ENCODE measurements around the gene SLC25A23. TPM values are rescaled to one million over a fixed set of nuclear protein-coding genes. Genes with fewer than 3 reads are reported as not detected.

Gene SLC25A23
- total RNA-seq, 1 donor from 2014 or later: 36.9 TPM

DNA sequence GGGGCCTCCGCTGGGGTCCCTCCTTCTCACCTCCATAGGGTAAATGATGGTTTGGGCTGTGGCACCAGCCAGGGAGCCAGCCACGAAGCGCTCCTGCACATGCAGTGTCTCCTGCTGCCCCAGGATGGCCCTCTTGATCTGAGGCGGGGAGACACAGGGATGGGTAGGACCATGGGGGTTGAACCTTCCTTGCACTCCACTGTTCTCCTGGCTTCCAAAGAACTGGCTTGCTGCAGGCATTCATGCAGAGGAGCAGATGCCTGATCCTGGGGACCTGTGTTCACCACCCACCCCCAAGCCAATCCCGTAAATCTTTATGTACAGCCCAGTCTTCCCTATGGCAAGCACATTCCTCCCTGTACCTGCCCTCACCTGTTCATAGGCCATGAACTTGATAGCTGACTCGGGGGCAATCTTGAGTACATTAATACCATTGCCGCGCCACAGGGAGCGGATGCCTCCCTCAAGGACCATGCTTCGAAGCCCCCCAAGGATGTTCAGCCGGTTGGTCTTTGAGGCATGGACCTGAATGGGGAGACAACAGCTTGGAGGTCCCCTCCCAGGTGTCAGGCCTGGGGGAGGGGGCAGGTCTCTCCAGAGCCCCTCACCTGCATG lies 5.5 kb downstream of the SLC25A23 start:
- no peak overlapping the region for H3K4me3 ChIP-seq (ENCODE audit: low read depth, low read length)
- TF ChIP-seq, protein P1, sequence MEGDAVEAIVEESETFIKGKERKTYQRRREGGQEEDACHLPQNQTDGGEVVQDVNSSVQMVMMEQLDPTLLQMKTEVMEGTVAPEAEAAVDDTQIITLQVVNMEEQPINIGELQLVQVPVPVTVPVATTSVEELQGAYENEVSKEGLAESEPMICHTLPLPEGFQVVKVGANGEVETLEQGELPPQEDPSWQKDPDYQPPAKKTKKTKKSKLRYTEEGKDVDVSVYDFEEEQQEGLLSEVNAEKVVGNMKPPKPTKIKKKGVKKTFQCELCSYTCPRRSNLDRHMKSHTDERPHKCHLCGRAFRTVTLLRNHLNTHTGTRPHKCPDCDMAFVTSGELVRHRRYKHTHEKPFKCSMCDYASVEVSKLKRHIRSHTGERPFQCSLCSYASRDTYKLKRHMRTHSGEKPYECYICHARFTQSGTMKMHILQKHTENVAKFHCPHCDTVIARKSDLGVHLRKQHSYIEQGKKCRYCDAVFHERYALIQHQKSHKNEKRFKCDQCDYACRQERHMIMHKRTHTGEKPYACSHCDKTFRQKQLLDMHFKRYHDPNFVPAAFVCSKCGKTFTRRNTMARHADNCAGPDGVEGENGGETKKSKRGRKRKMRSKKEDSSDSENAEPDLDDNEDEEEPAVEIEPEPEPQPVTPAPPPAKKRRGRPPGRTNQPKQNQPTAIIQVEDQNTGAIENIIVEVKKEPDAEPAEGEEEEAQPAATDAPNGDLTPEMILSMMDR (IDR thresholded peaks at IDR 0.05; ENCODE audit: insufficient read depth, low read length, severe bottlenecking): no peak
- no peak for DNase-seq (ENCODE audit: low read depth)
- FAIRE-seq: no peak
- peaks cover 1% of the 10 kb centered on the region for H3K36me3 ChIP-seq (ENCODE audit: control insufficient read depth, insufficient read depth, low read length)
- no peaks in the 10 kb centered on the region for H3K27me3 ChIP-seq (ENCODE audit: control insufficient read depth, insufficient read depth, low read length)

DNA sequence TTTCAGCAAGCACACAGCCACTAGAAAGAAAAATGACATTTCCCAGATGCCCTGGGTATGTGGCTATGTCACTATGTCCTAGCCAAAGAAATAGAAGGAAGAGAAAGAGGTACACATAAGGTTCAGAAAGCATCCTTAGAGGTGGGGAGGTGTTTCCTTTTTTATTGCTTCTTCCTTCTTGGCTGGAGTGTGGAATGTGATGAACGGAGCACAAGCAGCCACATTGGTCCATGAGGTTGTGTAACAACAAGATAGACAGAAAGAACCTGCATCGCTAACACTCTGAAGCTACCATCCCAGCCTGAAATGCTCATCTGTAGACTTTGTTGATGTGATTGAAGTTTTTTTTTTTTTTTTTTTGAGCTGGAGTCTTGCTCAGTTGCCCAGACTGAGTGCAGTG lies 6.7 kb downstream of the SLC25A23 start:
- TF ChIP-seq, protein P1 (IDR thresholded peaks at IDR 0.05; ENCODE audit: insufficient read depth, low read length, severe bottlenecking): no peak
- H3K36me3 ChIP-seq (ENCODE audit: control insufficient read depth, insufficient read depth, low read length): peaks cover 1% of the 10 kb centered on the region
- DNase-seq (ENCODE audit: low read depth) (no peak), FAIRE-seq (peak; percentile 13)
- H3K27me3 ChIP-seq (ENCODE audit: control insufficient read depth, insufficient read depth, low read length): no peaks in the 10 kb centered on the region
- no peak overlapping the region for H3K4me3 ChIP-seq (ENCODE audit: low read depth, low read length)

DNA sequence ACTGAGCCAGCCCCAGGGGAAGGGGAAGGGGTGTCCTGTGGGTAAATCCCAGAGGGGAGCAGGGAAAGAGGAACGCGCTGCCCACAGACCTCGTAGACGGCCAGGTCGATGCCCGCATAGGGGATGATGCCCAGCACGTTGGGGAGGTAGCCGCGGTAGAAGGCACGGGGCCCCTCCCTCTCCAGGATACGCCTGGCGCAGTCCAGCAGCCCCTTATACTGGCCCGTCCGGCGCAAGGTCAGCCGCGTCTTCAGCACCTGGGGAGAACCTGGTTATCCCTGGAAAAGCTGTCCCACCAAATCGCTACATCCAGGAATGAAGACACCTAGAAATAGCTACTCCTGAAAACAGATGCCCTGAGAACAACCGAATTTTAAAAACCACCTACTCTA lies 7.4 kb downstream of the SLC25A23 start:
- no peak for FAIRE-seq
- Histone ChIP-seq H3K36me3 (ENCODE audit: control insufficient read depth, insufficient read depth, low read length) (peaks cover 1% of the 10 kb centered on the region), H3K27me3 (ENCODE audit: control insufficient read depth, insufficient read depth, low read length) (no peaks in the 10 kb centered on the region), H3K4me3 (ENCODE audit: low read depth, low read length) (no peak overlapping the region)
- TF ChIP-seq, protein P1 (IDR thresholded peaks at IDR 0.05; ENCODE audit: insufficient read depth, low read length, severe bottlenecking): no peak
- no peak for DNase-seq (ENCODE audit: low read depth)

DNA sequence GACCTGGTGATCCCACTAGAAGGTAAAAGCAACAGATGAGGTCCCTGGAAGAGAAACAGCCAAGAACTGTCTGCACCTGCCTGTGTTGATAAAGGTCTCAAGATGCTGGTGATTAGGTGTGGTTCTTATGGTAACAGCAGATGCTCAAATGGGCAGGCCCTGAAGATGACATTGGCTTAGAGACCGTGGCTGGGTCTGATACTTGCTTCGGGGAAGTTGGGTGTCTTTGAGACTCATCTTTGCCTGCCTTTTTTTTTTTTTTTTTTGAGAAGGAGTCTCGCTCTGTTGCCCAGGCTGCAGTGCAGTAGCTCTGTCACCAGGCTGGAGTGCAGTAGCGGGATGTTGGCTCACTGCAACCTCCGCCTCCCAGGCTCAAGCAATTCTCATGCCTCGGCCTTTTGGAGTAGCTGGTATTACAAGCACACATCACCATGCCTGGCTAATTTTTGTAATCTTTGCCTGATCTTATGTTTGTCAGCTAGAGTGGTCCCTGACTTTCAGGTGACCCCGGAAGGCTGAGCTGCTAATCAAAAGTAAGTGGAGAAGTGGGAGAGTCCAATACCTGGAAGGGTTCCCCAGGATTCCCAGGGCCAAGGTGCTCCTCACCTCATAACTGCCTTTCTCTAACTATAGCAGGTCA lies 7.9 kb downstream of the SLC25A23 start:
- TF ChIP-seq, protein P1 (IDR thresholded peaks at IDR 0.05; ENCODE audit: insufficient read depth, low read length, severe bottlenecking): no peak
- no peak for FAIRE-seq

DNA sequence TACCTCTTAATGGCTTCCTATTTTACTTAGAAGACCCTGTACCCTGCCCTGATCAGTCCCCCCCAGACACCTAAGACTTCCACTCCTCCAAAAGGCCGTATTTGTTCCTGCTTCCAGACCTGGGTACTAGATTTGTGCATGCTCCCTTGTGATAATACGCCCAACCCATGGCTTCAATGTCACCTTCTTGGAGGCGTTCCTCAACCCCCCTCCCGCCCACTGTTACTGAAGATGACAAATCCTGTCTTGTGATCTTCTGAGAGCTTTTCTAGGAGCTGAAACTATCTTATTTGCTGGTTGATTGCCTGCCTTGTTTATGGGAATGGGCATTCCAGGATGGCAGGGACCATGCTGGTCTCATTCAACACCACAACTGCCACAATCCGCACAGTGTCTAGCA lies 9.4 kb downstream of the SLC25A23 start:
- no peak for FAIRE-seq
- TF ChIP-seq, protein P1 (IDR thresholded peaks at IDR 0.05; ENCODE audit: insufficient read depth, low read length, severe bottlenecking): no peak
- DNase-seq (ENCODE audit: low read depth): no peak
- H3K4me3 ChIP-seq (ENCODE audit: low read depth, low read length): no peak overlapping the region
- no peaks in the 10 kb centered on the region for H3K27me3 ChIP-seq (ENCODE audit: control insufficient read depth, insufficient read depth, low read length)
- peaks cover 1% of the 10 kb centered on the region for H3K36me3 ChIP-seq (ENCODE audit: control insufficient read depth, insufficient read depth, low read length)

More for the DNA sequence above, 7.9 kb downstream of the SLC25A23 start:
- Histone ChIP-seq H3K4me3 (ENCODE audit: low read depth, low read length) (no peak overlapping the region), H3K36me3 (ENCODE audit: control insufficient read depth, insufficient read depth, low read length) (peaks cover 1% of the 10 kb centered on the region), H3K27me3 (ENCODE audit: control insufficient read depth, insufficient read depth, low read length) (no peaks in the 10 kb centered on the region)
- DNase-seq (ENCODE audit: low read depth): no peak

Data from bronchial epithelial cell (primary cell).